NCI-H2196 (cell line): ENCODE measurements around the gene SPATA2.
"Not testable (repeated sequence)": the region's sequence is repeated elsewhere in the genome, so short reads cannot be mapped to it uniquely, and the experiment has no call there.

ENCODE experiments used
- DNase-seq: peaks from one replicate; lab custom pipeline; 2025; ENCODE audit not compliant: unreplicated experiment; lab: John Stamatoyannopoulos, UW

SPATA2 gene

GRCh38 chr20:49861232-49861631, 54.1 kb downstream of the SPATA2 start:
- DNase-seq = not testable (repeated sequence)

- DNase-seq = no peak
These were observed 55.5 kb downstream of the SPATA2 start for GRCh38 chr20:49859807-49860206.

DNA sequence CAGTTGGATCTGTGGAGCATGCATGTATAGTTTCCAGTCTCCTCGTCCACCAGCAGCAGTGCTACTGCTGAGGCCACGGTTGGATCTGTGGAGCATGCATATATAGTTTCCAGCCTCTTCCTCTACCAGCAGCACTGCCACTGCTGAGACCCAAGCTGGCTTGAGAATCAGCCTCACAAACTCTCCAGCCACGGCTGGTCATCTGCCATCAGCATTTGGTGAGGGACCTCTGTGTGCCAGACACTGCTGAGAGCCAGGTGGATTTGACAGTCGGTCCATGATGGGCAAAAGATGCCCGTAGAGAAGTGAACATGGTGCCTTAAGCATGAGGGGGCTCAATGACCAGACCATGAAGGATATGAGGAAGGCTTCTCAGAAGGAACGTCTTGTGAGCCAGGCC, 56.3 kb downstream of the SPATA2 start:
- DNase-seq = no peak

GRCh38 chr20:49858076-49858585, 57.2 kb downstream of the SPATA2 start:
- no peak for DNase-seq

GRCh38 chr20:49856904-49857303, 58.4 kb downstream of the SPATA2 start:
- DNase-seq = no peak

- DNase-seq = no peak
These were observed 61.0 kb downstream of the SPATA2 start for GRCh38 chr20:49854190-49854875.

DNA sequence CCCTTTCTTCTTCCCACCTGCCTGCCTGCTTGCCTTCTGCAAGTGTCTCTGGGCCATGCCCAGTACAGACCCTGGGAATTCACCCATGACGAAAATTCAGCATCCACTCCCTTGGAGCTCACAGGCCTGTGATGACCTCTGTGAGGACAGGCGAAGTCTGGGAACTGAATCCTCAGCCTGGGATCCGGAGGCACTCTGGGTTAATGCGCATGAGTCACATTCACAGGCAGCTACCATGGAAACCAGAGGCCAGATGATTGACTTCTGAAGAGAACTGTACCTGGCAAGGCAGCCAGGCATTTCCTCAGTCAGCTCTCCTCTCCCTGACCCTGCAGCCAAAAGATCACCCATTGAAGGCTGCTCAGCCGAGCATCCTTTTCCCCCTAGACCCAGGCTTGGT, 61.7 kb downstream of the SPATA2 start:
- DNase-seq = peak; percentile 14
